Activated B cell treated with CpG ODN at 0.5 μM for 24 hours (primary cell): ENCODE results near the gene PITPNM1. TPM values are rescaled to one million over a fixed set of nuclear protein-coding genes. Genes with fewer than 3 reads are reported as not detected.

ENCODE experiments used
- ATAC-seq: fragments of 200-7000 bp; cut with Tn5 transposase; one replicate; pipeline ENCODE4 v1.10.0; 2021; ENCODE audit warnings: low read depth, mild to moderate bottlenecking, moderate library complexity
- CTCF ChIA-PET: fragments of 350-600 bp; sonication (Branson Sonifier 250); formaldehyde crosslinking; loops from one replicate; lab custom pipeline; 2021; ENCODE audit warnings: antibody characterized with exemption; lab: Charles Lee
- POLR2A ChIA-PET: fragments of 350-600 bp; sonication (Branson Sonifier 250); formaldehyde crosslinking; loops from one replicate; lab custom pipeline; 2021; ENCODE audit warnings: antibody characterized with exemption; lab: Charles Lee
- DNase-seq: peaks from one replicate; pipeline ENCODE4 v3.0.0; 2022
- H3K27ac Mint-ChIP-seq: one replicate; pipeline ENCODE4 v1.8.0; 2020; ENCODE audit warnings: mixed read lengths
- H3K27me3 Mint-ChIP-seq: one replicate; pipeline ENCODE4 v1.8.0; 2021; ENCODE audit warnings: mixed read lengths
- H3K36me3 Mint-ChIP-seq: one replicate; pipeline ENCODE4 v1.8.0; 2021; ENCODE audit warnings: low read depth, mixed read lengths
- H3K4me1 Mint-ChIP-seq: one replicate; pipeline ENCODE4 v1.8.0; 2021; ENCODE audit warnings: mixed read lengths
- H3K4me3 Mint-ChIP-seq: one replicate; pipeline ENCODE4 v1.8.0; 2020; ENCODE audit warnings: mild to moderate bottlenecking, mixed read lengths
- H3K9me3 Mint-ChIP-seq: one replicate; pipeline ENCODE4 v1.8.0; 2020; ENCODE audit warnings: mixed read lengths
- CTCF ChIP-seq: fragments of 200-600 bp; IDR thresholded peaks from one replicate; pipeline ENCODE4 v1.8.0; 2022; ENCODE audit warnings: antibody characterized with exemption, mild to moderate bottlenecking
- intact Hi-C: fragments of 100-400 bp; cut with micrococcal nuclease; formaldehyde crosslinking; loops from one replicate; pipeline ENCODE4 v1.15.1; 2024
- total RNA-seq: library from RNA; stranded (reverse); gene quantifications from 2 replicates; pipeline ENCODE4 v1.2.3, GENCODE V29; 2022

PITPNM1 gene
- total RNA-seq, 1 donor from 2014 or later = 111 TPM

GRCh38 chr11:67457453-67457852, 47.7 kb downstream of the PITPNM1 start:
- no peak for TF ChIP-seq CTCF
- intact Hi-C loops = no loop called here

GRCh38 chr11:67456068-67456705, 49.0 kb downstream of the PITPNM1 start:
- ATAC-seq = no peak
- CTCF ChIA-PET = no interaction called here
- H3K36me3 Mint-ChIP-seq = no peaks in the 10 kb centered on the region
- H3K27ac Mint-ChIP-seq = no peak overlapping the region
- POLR2A ChIA-PET = interaction anchor here (0.6 to 33.4 kb wide), 5 partner anchors 12 to 69 kb away, joined by 4 to 1417 read pairs (median 5); partner anchors contain the start of genes CORO1B, PTPRCAP, RPS6KB2 and TBC1D10C
- no peak for DNase-seq
- intact Hi-C loops = no loop called here
- no peaks in the 10 kb centered on the region for H3K27me3 Mint-ChIP-seq
- no peak for TF ChIP-seq CTCF
- H3K9me3 Mint-ChIP-seq = no peaks in the 10 kb centered on the region
- H3K4me3 Mint-ChIP-seq = no peak overlapping the region
- peaks cover 52% of the 10 kb centered on the region for H3K4me1 Mint-ChIP-seq

More at GRCh38 chr11:67457453-67457852, 47.7 kb downstream of the PITPNM1 start:
- DNase-seq (no peak), ATAC-seq (no peak)
- POLR2A ChIA-PET = interaction anchor here (3.9 to 33.4 kb wide), 3 partner anchors 12 to 29 kb away, joined by 15 to 1417 read pairs (median 32); partner anchors contain the start of genes CORO1B, PTPRCAP, RPS6KB2 and TMEM134
- no peaks in the 10 kb centered on the region for H3K36me3 Mint-ChIP-seq
- H3K4me1 Mint-ChIP-seq = peaks cover 53% of the 10 kb centered on the region
- no peaks in the 10 kb centered on the region for H3K27me3 Mint-ChIP-seq
- no peaks in the 10 kb centered on the region for H3K9me3 Mint-ChIP-seq
- H3K27ac Mint-ChIP-seq = peak overlapping the region; percentile 84
- CTCF ChIA-PET = interaction anchor here (1.5 kb wide), 1 partner anchor 20 kb away, joined by 3 read pairs; the partner anchor contains the start of gene PTPRCAP
- H3K4me3 Mint-ChIP-seq = peak overlapping the region; percentile 13

GRCh38 chr11:67455054-67455453, 50.1 kb downstream of the PITPNM1 start, which contains the start of gene CABP4:
TSS of gene CABP4 (plus strand) at chr11:67455354. CDS start at chr11:67455424, 70 bp downstream.
- Mint-ChIP-seq H3K36me3 (no peaks in the 10 kb centered on the region), H3K4me1 (peaks cover 51% of the 10 kb centered on the region), H3K9me3 (no peaks in the 10 kb centered on the region), H3K27me3 (no peaks in the 10 kb centered on the region), H3K4me3 (no peak within 1 kb of the TSS), H3K27ac (no peak within 1 kb of the TSS)
- ATAC-seq (no peak), DNase-seq (no peak)
- TF ChIP-seq CTCF = no peak
- CTCF ChIA-PET = no interaction called here
- intact Hi-C loops = no loop called here
- POLR2A ChIA-PET = interaction anchor here (1.1 to 33.4 kb wide), 4 partner anchors 14 to 51 kb away, joined by 3 to 1417 read pairs (median 4); partner anchors contain the start of genes CORO1B, PTPRCAP, RPS6KB2 and TBC1D10C

- ATAC-seq = peak; percentile 41
- no peak overlapping the region for H3K4me3 Mint-ChIP-seq
- peaks cover 51% of the 10 kb centered on the region for H3K4me1 Mint-ChIP-seq
- no peaks in the 10 kb centered on the region for H3K27me3 Mint-ChIP-seq
- no peak for DNase-seq
- ChIA-PET POLR2A (interaction anchor here (1.0 to 33.4 kb wide), 3 partner anchors 15 to 47 kb away, joined by 3 to 1417 read pairs (median 3); partner anchors contain the start of genes CORO1B, PTPRCAP, RPS6KB2 and TMEM134), CTCF (no interaction called here)
- intact Hi-C loops = no loop called here
- H3K27ac Mint-ChIP-seq = no peak overlapping the region
- no peaks in the 10 kb centered on the region for H3K9me3 Mint-ChIP-seq
- no peaks in the 10 kb centered on the region for H3K36me3 Mint-ChIP-seq
- TF ChIP-seq CTCF = no peak
These were observed 51.1 kb downstream of the PITPNM1 start for GRCh38 chr11:67453816-67454732.
